H1 (cell line): Measurements from ENCODE around the gene GTSE1. TPM values are rescaled to one million over a fixed set of nuclear protein-coding genes. Genes with fewer than 3 reads are reported as not detected.

ENCODE experiments used
- CTCF ChIA-PET: fragments of 300-600 bp; sonication (Branson Sonifier 250); formaldehyde crosslinking; loops from one replicate; lab custom pipeline; 2021; ENCODE audit not compliant: partially characterized antibody; lab: Charles Lee
- POLR2A ChIA-PET: fragments of 300-600 bp; sonication (Branson Sonifier 250); formaldehyde crosslinking; loops from one replicate; lab custom pipeline; 2021; ENCODE audit warnings: inconsistent platforms; ENCODE audit not compliant: partially characterized antibody; lab: Charles Lee
- DNase-seq, 2 experiments: peaks; one replicate each; pipeline versions ENCODE4 v3.0.0 to v3.0.0-alpha.2; 2010 to 2022; ENCODE audit warnings: low spot score in 2 of 2, low read depth in 1 of 2, mixed read lengths in 1 of 2
- FAIRE-seq: peaks from 2 replicates; lab custom pipeline; 2011; peaks lifted over from hg19 to GRCh38; lab: Jason Lieb, UNC
- H2AFZ ChIP-seq: 2 replicates; pipeline ENCODE4 v1.8.1; 2012; ENCODE audit warnings: low read length, inconsistent platforms
- H2AK5ac ChIP-seq: 2 replicates; pipeline ENCODE4 v1.6.1; 2013; ENCODE audit warnings: low read depth, low read length
- H2BK120ac ChIP-seq: replicated peaks from 2 replicates; pipeline ENCODE3; 2013; ENCODE audit warnings: low read depth, low read length, inconsistent platforms
- H2BK12ac ChIP-seq: 2 replicates; pipeline ENCODE4 v1.6.1; 2013; ENCODE audit warnings: low read depth, low read length
- H2BK15ac ChIP-seq: 2 replicates; pipeline ENCODE4 v1.6.1; 2013; ENCODE audit warnings: low read length
- H2BK20ac ChIP-seq: 2 replicates; pipeline ENCODE4 v1.6.1; 2013; ENCODE audit warnings: low read length
- H2BK5ac ChIP-seq: 2 replicates; pipeline ENCODE4 v1.6.1; 2013; ENCODE audit warnings: low read depth, low read length
- H3K14ac ChIP-seq: 2 replicates; pipeline ENCODE4 v1.6.1; 2013; ENCODE audit warnings: inconsistent platforms; ENCODE audit not compliant: insufficient read length
- H3K18ac ChIP-seq: 2 replicates; pipeline ENCODE4 v1.6.1; 2013; ENCODE audit warnings: low read length; ENCODE audit errors: extremely low read depth
- H3K23ac ChIP-seq: 2 replicates; pipeline ENCODE4 v1.6.1; 2013; ENCODE audit warnings: inconsistent platforms; ENCODE audit not compliant: insufficient read length
- H3K23me2 ChIP-seq: 2 replicates; pipeline ENCODE4 v1.6.1; 2013; ENCODE audit warnings: low read depth, low read length
- H3K27ac ChIP-seq: 2 replicates; pipeline ENCODE4 v1.6.1; 2011; ENCODE audit warnings: low read depth, low read length, inconsistent platforms
- H3K27me3 ChIP-seq, 4 experiments: replicated peaks in 1 of 4; 1 replicate in 1 of 4; 2 replicates in 3 of 4; pipeline versions ENCODE4 v1.6.1 to v1.8.1; 2011 to 2013; ENCODE audit warnings: low read length in 3 of 4, mild to moderate bottlenecking in 3 of 4, inconsistent platforms in 2 of 4, mixed read lengths in 2 of 4, moderate library complexity in 1 of 4; ENCODE audit not compliant: control insufficient read depth in 3 of 4, insufficient read depth in 3 of 4; ENCODE audit errors: extremely low read depth in 1 of 4
- H3K36me3 ChIP-seq, 4 experiments: 2 replicates each; pipeline versions ENCODE4 v1.6.1 to v1.8.1; 2011 to 2013; ENCODE audit warnings: mild to moderate bottlenecking in 4 of 4, low read length in 3 of 4, moderate library complexity in 2 of 4, control low read depth in 1 of 4, inconsistent platforms in 1 of 4; ENCODE audit not compliant: insufficient read depth in 4 of 4, control insufficient read depth in 2 of 4
- H3K4ac ChIP-seq: replicated peaks from 2 replicates; pipeline ENCODE3; 2013; ENCODE audit warnings: low read length, low read depth, mixed read lengths, inconsistent platforms; ENCODE audit not compliant: insufficient read length
- H3K4me1 ChIP-seq, 4 experiments: replicated peaks in 1 of 4; 1 replicate in 1 of 4; 2 replicates in 3 of 4; pipeline versions ENCODE4 v1.6.1 to v1.8.1; 2011 to 2013; ENCODE audit warnings: low read length in 3 of 4, inconsistent platforms in 2 of 4, mixed read lengths in 1 of 4; ENCODE audit not compliant: insufficient read depth in 4 of 4, control insufficient read depth in 3 of 4
- H3K4me2 ChIP-seq, 2 experiments: 2 replicates each; pipeline versions ENCODE4 v1.6.1 to v1.8.1; 2011 to 2013; ENCODE audit warnings: low read depth in 2 of 2, low read length in 2 of 2, control low read depth in 1 of 2, inconsistent platforms in 1 of 2, mild to moderate bottlenecking in 1 of 2; ENCODE audit not compliant: insufficient read depth in 1 of 2
- H3K4me3 ChIP-seq, 4 experiments: fragments of 200-600, 300-600 bp in 1 of 4; sonication (generic), shearing (Covaris generic), sonication (Bioruptor Twin) in 1 of 4; 2 replicates each; pipeline versions ENCODE4 v1.5.1 to v1.8.1; 2011 to 2016; ENCODE audit warnings: low read length in 4 of 4, low read depth in 3 of 4, control low read depth in 2 of 4, inconsistent platforms in 2 of 4, mild to moderate bottlenecking in 2 of 4, mixed read lengths in 1 of 4, moderate library complexity in 1 of 4; ENCODE audit not compliant: insufficient read depth in 2 of 4; ENCODE audit errors: extremely low read depth in 1 of 4
- H3K56ac ChIP-seq: replicated peaks from 2 replicates; pipeline ENCODE3; 2013; ENCODE audit warnings: low read depth, mild to moderate bottlenecking, mixed read lengths, low read length, inconsistent platforms; ENCODE audit not compliant: insufficient read length
- H3K79me1 ChIP-seq: 2 replicates; pipeline ENCODE4 v1.6.1; 2013; ENCODE audit warnings: low read depth, low read length, control low read depth
- H3K79me2 ChIP-seq, 2 experiments: 2 replicates each; pipeline versions ENCODE4 v1.6.1 to v1.8.1; 2012 to 2013; ENCODE audit warnings: low read length in 2 of 2, mild to moderate bottlenecking in 2 of 2, inconsistent platforms in 1 of 2; ENCODE audit not compliant: insufficient read depth in 2 of 2, control insufficient read depth in 1 of 2
- H3K9ac ChIP-seq, 4 experiments: replicated peaks in 1 of 4; 1 replicate in 1 of 4; 2 replicates in 3 of 4; pipeline versions ENCODE4 v1.6.1 to v1.8.1; 2011 to 2013; ENCODE audit warnings: low read depth in 3 of 4, low read length in 3 of 4, control low read depth in 2 of 4, mild to moderate bottlenecking in 2 of 4, moderate library complexity in 2 of 4, inconsistent platforms in 1 of 4; ENCODE audit errors: extremely low read depth in 1 of 4
- H3K9me3 ChIP-seq, 2 experiments: 2 replicates each; pipeline versions ENCODE4 v1.6.1 to v1.8.1; 2012 to 2013; ENCODE audit warnings: mild to moderate bottlenecking in 2 of 2, moderate library complexity in 2 of 2, control low read depth in 1 of 2, inconsistent platforms in 1 of 2, low read depth in 1 of 2, low read length in 1 of 2, mixed read lengths in 1 of 2; ENCODE audit not compliant: insufficient read depth in 2 of 2
- H4K20me1 ChIP-seq, 2 experiments: replicated peaks in 1 of 2; 2 replicates each; pipeline versions ENCODE3 to v1.8.1; 2011 to 2013; ENCODE audit warnings: inconsistent platforms in 2 of 2, low read length in 2 of 2, mild to moderate bottlenecking in 1 of 2; ENCODE audit not compliant: insufficient read depth in 2 of 2, control insufficient read depth in 1 of 2
- H4K5ac ChIP-seq: 2 replicates; pipeline ENCODE4 v1.6.1; 2013; ENCODE audit warnings: low read length, low read depth, mixed read lengths, inconsistent platforms; ENCODE audit not compliant: insufficient read length
- H4K8ac ChIP-seq: 2 replicates; pipeline ENCODE4 v1.8.0; 2013; ENCODE audit warnings: mild to moderate bottlenecking, moderate library complexity, low read length, inconsistent platforms; ENCODE audit not compliant: insufficient read depth; ENCODE audit errors: extremely low read depth
- H4K91ac ChIP-seq: replicated peaks from 2 replicates; pipeline ENCODE3; 2013; ENCODE audit warnings: low read length, mixed read lengths, inconsistent platforms; ENCODE audit not compliant: insufficient read length
- CBX8 ChIP-seq: fragments of 300-800, 300-1000 bp; sonication (generic); IDR thresholded peaks from 2 replicates; pipeline ENCODE4 v1.7.1; 2016; ENCODE audit warnings: low read depth, low read length, borderline replicate concordance
- CHD2 ChIP-seq: IDR thresholded peaks from 2 replicates; pipeline ENCODE4 v1.6.1; 2012; ENCODE audit warnings: low read length, improper control_type of control experiment
- EZH2 ChIP-seq: fragments of 200-600 bp; sonication (generic); IDR thresholded peaks from 2 replicates; pipeline ENCODE4 v1.7.1; 2012; ENCODE audit warnings: low read depth, mild to moderate bottlenecking, moderate library complexity, low read length, inconsistent platforms; ENCODE audit not compliant: severe bottlenecking
- FOSL1 ChIP-seq: IDR thresholded peaks from 2 replicates; pipeline ENCODE4 v1.6.1; 2011; ENCODE audit warnings: mild to moderate bottlenecking, low read depth, low read length, moderate library complexity; ENCODE audit not compliant: insufficient read depth
- GABPA ChIP-seq: IDR thresholded peaks from 2 replicates; pipeline ENCODE4 v1.6.1; 2011; ENCODE audit warnings: mild to moderate bottlenecking, low read length, moderate library complexity, borderline replicate concordance; ENCODE audit not compliant: insufficient read depth
- KDM1A ChIP-seq: fragments of 200-600, 300-600 bp; sonication (generic); IDR thresholded peaks from 2 replicates; pipeline ENCODE4 v1.7.1; 2016; ENCODE audit warnings: mild to moderate bottlenecking, low read length, borderline replicate concordance
- MAFK ChIP-seq: IDR thresholded peaks from 2 replicates; pipeline ENCODE4 v1.6.1; 2012; ENCODE audit warnings: low read depth, mild to moderate bottlenecking, improper control_type of control experiment, low read length
- NRF1 ChIP-seq: IDR thresholded peaks from 2 replicates; pipeline ENCODE4 v1.6.1; 2011; ENCODE audit warnings: mild to moderate bottlenecking, low read depth, low read length, improper control_type of control experiment
- RAD21 ChIP-seq, 2 experiments: IDR thresholded peaks in 1 of 2; conservative IDR thresholded peaks in 1 of 2; 2 replicates each; pipeline ENCODE4 v1.6.1; 2011; ENCODE audit warnings: low read depth in 2 of 2, low read length in 2 of 2, improper control_type of control experiment in 1 of 2, inconsistent platforms in 1 of 2, mild to moderate bottlenecking in 1 of 2, moderate library complexity in 1 of 2
- RXRA ChIP-seq: IDR thresholded peaks from 2 replicates; pipeline ENCODE4 v1.6.1; 2011; ENCODE audit warnings: low read depth, mild to moderate bottlenecking, low read length, moderate library complexity; ENCODE audit not compliant: insufficient read depth
- SIX5 ChIP-seq: IDR thresholded peaks from 2 replicates; pipeline ENCODE4 v1.6.1; 2011; ENCODE audit warnings: mild to moderate bottlenecking, low read depth, low read length
- TAF7 ChIP-seq: optimal IDR thresholded peaks from 2 replicates; pipeline ENCODE3; 2011; ENCODE audit warnings: low read depth, mild to moderate bottlenecking, inconsistent platforms, low read length, moderate library complexity, borderline replicate concordance
- TCF12 ChIP-seq: IDR thresholded peaks from 2 replicates; pipeline ENCODE4 v1.6.1; 2011; ENCODE audit warnings: low read depth, mild to moderate bottlenecking, low read length
- ZNF274 ChIP-seq: IDR thresholded peaks from 2 replicates; pipeline ENCODE4 v1.7.0; 2012; ENCODE audit warnings: low read length, borderline replicate concordance; ENCODE audit errors: extremely low read depth
- WGBS, 2 experiments: shearing (Covaris generic) in 1 of 2; methylation state at CpG; one replicate each; pipeline versions ENCODE4 v1.1.6 to v1.1.7; 2013 to 2015; ENCODE audit warnings: low lambda C conversion rate in 2 of 2, mixed read lengths in 2 of 2, inconsistent platforms in 1 of 2, low coverage in 1 of 2, missing lambda C conversion rate in 1 of 2; ENCODE audit not compliant: insufficient replicate concordance in 2 of 2, insufficient coverage in 1 of 2, insufficient read length in 1 of 2; ENCODE audit errors: extremely low coverage in 1 of 2, missing lambda C conversion rate in 1 of 2; 5-methylcytosine and 5-hydroxymethylcytosine counted together
- polyA plus RNA-seq, 7 experiments: library from polyadenylated mRNA; depleted of rRNA in 3 of 7; stranded (reverse) in 5 of 7; unstranded in 2 of 7; fragments of >200 nt in 5 of 7; fragments of 200-250 nt in 2 of 7; gene quantifications; 1 replicate in 5 of 7; 2 replicates in 1 of 7; 4 replicates in 1 of 7; pipeline versions ENCODE4 v1.2.1 to v1.2.3, GENCODE V29; 2011 to 2013; ENCODE audit warnings: missing spikeins in 2 of 7, mixed read lengths in 2 of 7
- total RNA-seq: library from RNA; stranded (reverse); fragmentation: NEBNext Ultra II Directional; extraction: Animal tissue kit (Norgen Biotek cat#: 25700); gene quantifications from 2 replicates; pipeline ENCODE4 v1.2.1, GENCODE V29; 2021

Gene GTSE1
- total and polyA plus RNA-seq, 2 of the 8 experiments (the other 6 are each of a cell fraction or from before 2014, with no cell fraction given), result 17.5 to 38.6 TPM

- Histone ChIP-seq H2BK120ac (no peak overlapping the region), H3K27me3 (no peaks in the 10 kb centered on the region), H3K79me2 (no peaks in the 10 kb centered on the region), H2AFZ (no peak overlapping the region), H3K4ac (no peak overlapping the region), H3K9me3 (no peaks in the 10 kb centered on the region), H3K27ac (no peak overlapping the region; the same call in 1 of the 2 replicates), H3K4me1 (peaks cover under 1 to 11% (median 3%) of the 10 kb centered on the region in 4 experiments; a peak in 4 of 7 replicates), H4K91ac (no peak overlapping the region), H3K56ac (no peak overlapping the region), H3K14ac (no peak overlapping the region), H4K8ac (no peak overlapping the region), H3K23me2 (peaks cover 14% of the 10 kb centered on the region), H4K5ac (no peak overlapping the region), H3K4me2 (no peak overlapping the region), H2BK15ac (no peak overlapping the region), H3K23ac (no peak overlapping the region), H3K36me3 (no peaks in the 10 kb centered on the region), H2AK5ac (no peak overlapping the region), H3K79me1 (no peaks in the 10 kb centered on the region; the same call in none of the 2 replicates), H3K4me3 (no peak overlapping the region), H2BK20ac (no peak overlapping the region), H3K18ac (no peak overlapping the region), H4K20me1 (no peaks in the 10 kb centered on the region), H3K9ac (no peak overlapping the region), H2BK5ac (no peak overlapping the region), H2BK12ac (no peak overlapping the region)
- ChIA-PET CTCF (no interaction called here), POLR2A (no interaction called here)
- FAIRE-seq (no peak), DNase-seq (no peak)
- 96% methylated on average over 14 of the region's 14 CpGs; no CpG with 5 or more reads in 1 of the 2 experiments for WGBS, 2 experiments
- TF ChIP-seq GABPA (no peak), MAFK (no peak), RXRA (no peak), TAF7 (no peak), SIX5 (no peak), TCF12 (no peak), CHD2 (no peak), FOSL1 (no peak), ZNF274 (no peak), KDM1A (no peak), NRF1 (no peak), EZH2 (no peak), RAD21 (IDR thresholded peaks at IDR 0.05 in 1 of 2, conservative IDR thresholded peaks at IDR 0.05 in 1 of 2; ENCODE audit: low read depth in 2 of 2, low read length in 2 of 2) (no peak), CBX8 (no peak)
Observed at GRCh38 chr22:46292732-46293131, 3.9 kb upstream of the GTSE1 start.
